ENCODE data around the gene REXO1. TPM values are rescaled to one million over a fixed set of nuclear protein-coding genes. Genes with fewer than 3 reads are reported as not detected.

Gene REXO1
- total RNA-seq, 2 donors from 2014 or later = 18.2 to 24.5 TPM

DNA sequence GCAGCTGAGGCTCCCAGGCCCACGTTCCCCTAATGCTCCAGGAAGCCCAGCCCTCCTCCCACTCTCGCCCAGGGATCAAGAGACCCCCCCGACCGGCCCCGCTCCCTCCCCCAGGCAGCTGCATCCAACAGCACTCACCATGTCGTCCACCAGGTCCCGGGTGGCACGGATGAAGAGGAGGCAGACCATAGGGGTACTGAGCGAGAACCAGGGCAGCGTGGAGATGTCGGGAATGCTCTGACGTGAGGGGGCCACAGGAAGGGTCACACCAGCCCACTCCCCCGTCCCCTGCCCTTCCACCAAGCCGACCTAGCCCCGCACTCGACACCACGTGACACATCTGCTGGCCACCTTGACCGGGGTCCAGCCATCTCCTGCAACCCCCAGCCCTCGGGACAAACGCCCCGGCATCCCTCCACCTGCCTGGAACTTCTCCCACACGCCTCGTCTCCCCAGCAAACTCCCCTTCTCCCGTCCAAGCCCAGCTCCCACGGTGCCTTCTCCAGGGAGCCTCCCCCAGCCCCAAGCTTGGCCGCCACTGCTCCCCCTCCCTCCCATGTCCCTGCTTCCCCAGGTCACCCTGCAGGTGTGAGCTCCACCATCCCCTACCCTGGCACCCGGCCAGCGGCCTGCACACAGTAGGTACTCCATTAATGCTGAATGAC, 41.1 kb downstream of the REXO1 start:
- Histone ChIP-seq H3K4me3 (no peak overlapping the region), H3K36me3 (no peaks in the 10 kb centered on the region), H3K27ac (no peak overlapping the region), H3K9me3 (no peaks in the 10 kb centered on the region), H3K27me3 (replicated peaks; ENCODE audit: insufficient read depth) (no peaks in the 10 kb centered on the region), H3K4me1 (ENCODE audit: control insufficient read depth in 1 of 2, low read depth in 2 of 2) (peaks cover 4 to 8% of the 10 kb centered on the region in 2 donors)
- DNase-seq (ENCODE audit: low spot score) (no peak), ATAC-seq (ENCODE audit: insufficient number of reproducible peaks, low FRiP score, low read depth) (no peak)
- TF ChIP-seq, protein P1, sequence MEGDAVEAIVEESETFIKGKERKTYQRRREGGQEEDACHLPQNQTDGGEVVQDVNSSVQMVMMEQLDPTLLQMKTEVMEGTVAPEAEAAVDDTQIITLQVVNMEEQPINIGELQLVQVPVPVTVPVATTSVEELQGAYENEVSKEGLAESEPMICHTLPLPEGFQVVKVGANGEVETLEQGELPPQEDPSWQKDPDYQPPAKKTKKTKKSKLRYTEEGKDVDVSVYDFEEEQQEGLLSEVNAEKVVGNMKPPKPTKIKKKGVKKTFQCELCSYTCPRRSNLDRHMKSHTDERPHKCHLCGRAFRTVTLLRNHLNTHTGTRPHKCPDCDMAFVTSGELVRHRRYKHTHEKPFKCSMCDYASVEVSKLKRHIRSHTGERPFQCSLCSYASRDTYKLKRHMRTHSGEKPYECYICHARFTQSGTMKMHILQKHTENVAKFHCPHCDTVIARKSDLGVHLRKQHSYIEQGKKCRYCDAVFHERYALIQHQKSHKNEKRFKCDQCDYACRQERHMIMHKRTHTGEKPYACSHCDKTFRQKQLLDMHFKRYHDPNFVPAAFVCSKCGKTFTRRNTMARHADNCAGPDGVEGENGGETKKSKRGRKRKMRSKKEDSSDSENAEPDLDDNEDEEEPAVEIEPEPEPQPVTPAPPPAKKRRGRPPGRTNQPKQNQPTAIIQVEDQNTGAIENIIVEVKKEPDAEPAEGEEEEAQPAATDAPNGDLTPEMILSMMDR (IDR thresholded peaks at IDR 0.05) = no peak

DNA sequence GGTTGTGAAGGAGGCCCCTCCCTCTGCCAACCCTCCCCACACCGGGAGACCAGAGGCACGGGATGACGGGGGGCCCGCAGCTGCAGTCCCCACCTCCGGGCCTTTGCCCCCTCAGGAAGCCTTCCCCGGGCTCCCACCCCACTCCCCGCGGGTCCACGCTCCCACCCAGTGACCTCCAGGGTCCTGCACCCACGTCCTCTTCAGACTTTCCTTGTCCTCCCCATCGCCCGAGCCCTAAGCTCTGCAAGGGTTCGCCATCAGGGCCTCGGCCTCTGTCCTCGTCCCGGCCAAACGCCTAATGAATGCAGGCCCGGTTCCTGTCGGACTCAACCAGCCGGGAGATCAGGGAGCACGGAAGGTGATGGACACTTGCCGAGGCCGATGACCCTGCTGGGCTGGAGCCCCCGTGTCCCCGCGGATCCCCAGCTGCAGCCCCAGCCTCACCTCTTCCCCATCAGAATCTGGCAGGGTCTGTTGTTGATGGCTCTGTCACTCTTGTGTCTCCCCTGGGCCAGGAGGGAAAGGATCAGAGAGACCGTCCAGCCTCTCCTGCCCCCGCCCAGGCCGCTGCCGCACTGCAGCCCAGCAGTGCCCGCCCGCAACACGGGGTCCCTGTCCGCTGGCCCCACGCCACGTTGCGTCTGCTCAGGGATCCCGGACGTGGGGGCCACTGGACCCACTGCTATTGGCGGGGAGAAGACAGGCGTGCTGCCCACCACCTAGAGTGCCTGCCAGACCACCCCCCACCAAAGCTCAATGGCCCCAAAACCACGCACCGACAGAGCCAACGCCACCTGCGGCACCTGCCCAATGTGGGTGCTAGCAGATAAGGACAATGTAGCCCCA, 41.9 kb downstream of the REXO1 start:
- Histone ChIP-seq H3K4me3 (no peak overlapping the region), H3K9me3 (no peaks in the 10 kb centered on the region), H3K4me1 (ENCODE audit: control insufficient read depth in 1 of 2, low read depth in 2 of 2) (peaks cover 0 to 2% of the 10 kb centered on the region in 2 donors), H3K27ac (no peak overlapping the region), H3K36me3 (no peaks in the 10 kb centered on the region), H3K27me3 (replicated peaks; ENCODE audit: insufficient read depth) (no peaks in the 10 kb centered on the region)
- TF ChIP-seq, protein P1 (IDR thresholded peaks at IDR 0.05) = no peak
- ATAC-seq (ENCODE audit: insufficient number of reproducible peaks, low FRiP score, low read depth) = no peak
- no peak for DNase-seq (ENCODE audit: low spot score)

DNA sequence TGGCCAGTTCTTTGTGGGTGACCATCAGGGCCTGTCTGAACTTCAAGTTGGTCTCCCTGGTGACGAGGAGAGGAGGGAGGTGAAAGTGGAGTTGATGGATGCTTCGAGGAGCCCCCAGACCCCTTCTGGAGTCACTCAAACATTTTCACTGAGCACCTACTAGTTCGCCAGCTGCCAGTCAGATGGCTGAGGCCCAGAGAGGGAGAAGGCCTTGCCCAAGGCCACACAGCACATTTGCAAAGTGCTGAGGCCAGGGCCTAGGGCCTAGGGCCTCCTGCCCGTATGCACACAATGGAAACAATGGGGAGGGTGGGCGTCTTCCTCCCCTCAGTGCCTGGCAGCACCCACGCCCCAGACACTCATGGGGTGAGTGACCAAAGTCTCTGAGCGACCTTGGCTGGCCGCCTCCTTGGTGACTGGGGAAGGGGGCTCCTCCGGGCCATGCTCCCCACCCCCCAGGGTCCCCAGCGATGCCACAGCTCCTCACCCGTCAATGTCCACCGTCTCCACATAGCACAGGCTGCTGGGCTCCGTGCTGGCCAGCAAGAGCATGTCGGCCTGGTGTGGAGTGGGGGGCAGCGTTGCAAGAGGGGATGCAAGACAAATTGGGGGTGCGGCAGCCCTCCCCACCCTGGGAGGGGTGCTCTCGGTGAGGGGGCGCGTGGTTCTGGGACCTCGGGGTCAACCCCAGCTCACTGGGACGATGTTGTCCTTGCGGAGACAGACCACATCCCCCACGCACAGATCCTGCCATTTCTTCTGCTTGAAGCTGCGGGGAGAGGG, 42.7 kb downstream of the REXO1 start:
- Histone ChIP-seq H3K4me3 (no peak overlapping the region), H3K27me3 (replicated peaks; ENCODE audit: insufficient read depth) (no peaks in the 10 kb centered on the region), H3K4me1 (ENCODE audit: control insufficient read depth in 1 of 2, low read depth in 2 of 2) (no peaks in the 10 kb centered on the region), H3K27ac (no peak overlapping the region), H3K36me3 (no peaks in the 10 kb centered on the region), H3K9me3 (no peaks in the 10 kb centered on the region)
- TF ChIP-seq, protein P1 (IDR thresholded peaks at IDR 0.05) = no peak
- no peak for DNase-seq (ENCODE audit: low spot score)
- ATAC-seq (ENCODE audit: insufficient number of reproducible peaks, low FRiP score, low read depth) = no peak

DNA sequence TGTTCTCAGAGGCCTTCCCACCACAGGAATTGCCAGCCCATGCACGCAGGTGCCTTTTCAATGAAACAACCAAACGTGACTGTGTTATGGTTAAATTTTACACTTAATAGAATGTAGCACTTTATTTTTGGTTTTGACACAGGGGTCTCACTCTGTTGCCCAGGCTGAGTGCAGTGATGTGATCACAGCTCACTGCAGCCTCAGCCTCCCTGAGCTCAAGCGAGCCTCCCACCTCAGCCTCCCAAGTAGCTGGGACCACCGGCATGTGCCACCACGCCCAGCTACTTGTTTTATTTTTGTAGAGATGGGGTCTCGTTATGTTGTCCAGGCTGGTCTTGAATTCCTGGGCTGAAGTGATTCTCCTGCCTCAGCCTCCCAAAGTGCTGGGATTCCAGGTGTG, 43.4 kb downstream of the REXO1 start:
- no peak for DNase-seq (ENCODE audit: low spot score)
- no peak overlapping the region for H3K27ac ChIP-seq
- no peaks in the 10 kb centered on the region for H3K27me3 ChIP-seq (replicated peaks; ENCODE audit: insufficient read depth)
- no peaks in the 10 kb centered on the region for H3K4me1 ChIP-seq (ENCODE audit: control insufficient read depth in 1 of 2, low read depth in 2 of 2)
- ATAC-seq (ENCODE audit: insufficient number of reproducible peaks, low FRiP score, low read depth) = no peak
- H3K9me3 ChIP-seq = no peaks in the 10 kb centered on the region
- no peaks in the 10 kb centered on the region for H3K36me3 ChIP-seq
- TF ChIP-seq, protein P1 (IDR thresholded peaks at IDR 0.05) = no peak
- no peak overlapping the region for H3K4me3 ChIP-seq

Measured in thoracic aorta (tissue), 2 donors.